Measurements from ENCODE around the gene PHF13. TPM values are rescaled to one million over a fixed set of nuclear protein-coding genes. Genes with fewer than 3 reads are reported as not detected.
A peak's percentile ranks its signal among the peaks of the same experiment; 100 is the strongest.

The PHF13 gene
- 36.6 and 44.5 TPM in 2 replicates for total RNA-seq (2014; rRNA removed; shearing (Covaris generic))

DNA sequence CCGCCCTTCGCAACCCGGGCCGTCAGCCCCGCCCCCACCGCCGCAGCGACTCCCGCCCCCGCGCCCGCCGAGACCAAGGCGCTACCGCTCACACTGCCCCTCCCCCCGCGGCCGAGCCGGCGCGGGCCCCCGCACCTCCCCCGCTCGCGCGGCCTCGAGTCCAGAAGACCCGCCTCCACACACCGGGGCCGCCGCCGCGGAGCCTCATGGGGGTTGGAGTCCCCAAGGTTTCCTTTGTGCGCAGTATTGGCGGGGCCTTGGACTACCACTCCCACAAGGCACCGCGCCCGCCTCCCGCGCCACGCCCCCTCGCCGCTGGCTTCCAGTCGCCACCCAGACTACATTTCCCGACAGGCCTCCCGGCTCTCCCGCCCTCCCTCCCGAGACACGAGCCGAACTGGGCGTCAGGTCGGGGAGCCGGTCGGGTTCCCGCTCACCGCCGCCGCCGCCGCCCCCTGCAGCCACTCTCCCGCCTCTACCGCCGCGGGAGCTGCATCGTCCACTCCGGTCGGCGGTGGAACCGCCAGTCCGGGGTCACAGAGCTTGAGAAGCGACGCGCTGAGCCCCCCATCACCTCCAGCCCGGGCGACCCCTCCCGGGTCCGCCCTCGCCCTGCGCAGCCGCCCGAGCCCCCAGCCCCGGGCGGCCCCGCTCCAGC is at the start of gene PHF13:
PHF13 (plus strand) TSS at position 371 of the 658 bp plus-strand sequence. CDS start 336 bp downstream, outside the sequence.
- Histone ChIP-seq H3K27me3 (ENCODE audit: control insufficient read depth, insufficient read depth, low read length) (peaks cover 4% of the 10 kb centered on the region; the same call in 1 of the 2 replicates), H3K36me3 (replicated peaks; ENCODE audit: control insufficient read depth, insufficient read depth, low read length) (peaks cover 4% of the 10 kb centered on the region; the same call in 1 of the 2 replicates), H3K4me3 (ENCODE audit: insufficient read depth, low read depth, low read length) (peak within 1 kb of the TSS; percentile 97)
- peak; percentile 100 for DNase-seq

DNA sequence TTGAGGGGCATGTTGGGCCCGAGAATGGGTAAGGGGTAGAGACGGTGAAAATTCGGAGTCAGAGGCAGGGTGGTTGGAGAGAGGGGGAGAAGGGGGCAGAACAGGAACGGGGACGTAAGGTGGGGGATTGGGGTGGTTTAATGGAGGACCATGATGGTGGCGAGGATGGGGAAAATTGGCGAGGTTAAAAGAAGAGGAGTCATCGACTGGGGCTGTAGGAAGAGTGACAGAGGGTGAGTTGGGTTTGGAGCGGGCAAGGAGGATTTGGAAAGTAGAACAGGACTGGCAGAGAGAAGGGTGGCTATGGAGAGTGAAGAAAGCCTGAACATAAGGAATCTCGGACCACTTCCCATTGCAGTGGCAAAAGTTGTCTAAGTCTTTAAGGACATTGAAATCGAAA is 44.5 kb upstream of the PHF13 start:
- peaks cover 9% of the 10 kb centered on the region; the same call in 1 of the 2 replicates for H3K27me3 ChIP-seq (ENCODE audit: control insufficient read depth, insufficient read depth, low read length)
- no peak for DNase-seq
- H3K4me3 ChIP-seq (ENCODE audit: insufficient read depth, low read depth, low read length): no peak overlapping the region
- H3K36me3 ChIP-seq (replicated peaks; ENCODE audit: control insufficient read depth, insufficient read depth, low read length): no peaks in the 10 kb centered on the region

DNA sequence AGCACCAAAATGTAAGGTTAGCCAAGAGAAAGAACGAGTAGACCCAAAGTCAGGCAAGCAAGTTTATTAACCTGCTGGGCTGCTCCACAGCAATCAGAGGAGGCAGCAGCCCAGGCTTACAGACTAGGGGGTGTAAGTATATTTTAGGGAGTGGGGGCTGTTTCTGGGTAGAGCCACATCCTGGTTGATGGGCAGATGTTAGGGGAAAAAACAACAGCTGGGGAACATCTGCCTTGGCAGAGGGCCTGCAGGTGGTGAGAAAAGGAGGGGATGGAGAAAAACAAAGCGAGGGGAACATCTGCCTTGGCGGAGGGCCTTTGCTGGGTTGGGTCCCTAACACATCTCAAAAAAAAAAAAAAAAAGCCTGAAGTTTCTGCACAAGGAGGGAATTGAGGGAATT is 43.4 kb upstream of the PHF13 start:
- Histone ChIP-seq H3K36me3 (replicated peaks; ENCODE audit: control insufficient read depth, insufficient read depth, low read length) (no peaks in the 10 kb centered on the region), H3K4me3 (ENCODE audit: insufficient read depth, low read depth, low read length) (no peak overlapping the region), H3K27me3 (ENCODE audit: control insufficient read depth, insufficient read depth, low read length) (peaks cover 8% of the 10 kb centered on the region; the same call in 1 of the 2 replicates)
- DNase-seq: no peak

DNA sequence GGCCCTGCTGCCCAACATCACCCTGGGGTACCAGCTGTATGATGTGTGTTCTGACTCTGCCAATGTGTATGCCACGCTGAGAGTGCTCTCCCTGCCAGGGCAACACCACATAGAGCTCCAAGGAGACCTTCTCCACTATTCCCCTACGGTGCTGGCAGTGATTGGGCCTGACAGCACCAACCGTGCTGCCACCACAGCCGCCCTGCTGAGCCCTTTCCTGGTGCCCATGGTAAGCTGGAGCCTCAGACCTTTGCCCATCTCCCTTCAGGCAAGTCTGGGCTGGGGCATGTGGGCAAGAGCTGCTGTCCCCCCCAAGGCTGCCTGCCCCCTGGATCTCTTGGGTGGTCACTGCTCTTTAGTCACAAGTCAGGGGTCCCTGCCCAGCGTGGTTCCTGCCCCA is 42.5 kb upstream of the PHF13 start:
- no peak for DNase-seq
- no peak overlapping the region for H3K4me3 ChIP-seq (ENCODE audit: insufficient read depth, low read depth, low read length)
- H3K36me3 ChIP-seq (replicated peaks; ENCODE audit: control insufficient read depth, insufficient read depth, low read length): no peaks in the 10 kb centered on the region
- H3K27me3 ChIP-seq (ENCODE audit: control insufficient read depth, insufficient read depth, low read length): peaks cover 8% of the 10 kb centered on the region; the same call in 1 of the 2 replicates

DNA sequence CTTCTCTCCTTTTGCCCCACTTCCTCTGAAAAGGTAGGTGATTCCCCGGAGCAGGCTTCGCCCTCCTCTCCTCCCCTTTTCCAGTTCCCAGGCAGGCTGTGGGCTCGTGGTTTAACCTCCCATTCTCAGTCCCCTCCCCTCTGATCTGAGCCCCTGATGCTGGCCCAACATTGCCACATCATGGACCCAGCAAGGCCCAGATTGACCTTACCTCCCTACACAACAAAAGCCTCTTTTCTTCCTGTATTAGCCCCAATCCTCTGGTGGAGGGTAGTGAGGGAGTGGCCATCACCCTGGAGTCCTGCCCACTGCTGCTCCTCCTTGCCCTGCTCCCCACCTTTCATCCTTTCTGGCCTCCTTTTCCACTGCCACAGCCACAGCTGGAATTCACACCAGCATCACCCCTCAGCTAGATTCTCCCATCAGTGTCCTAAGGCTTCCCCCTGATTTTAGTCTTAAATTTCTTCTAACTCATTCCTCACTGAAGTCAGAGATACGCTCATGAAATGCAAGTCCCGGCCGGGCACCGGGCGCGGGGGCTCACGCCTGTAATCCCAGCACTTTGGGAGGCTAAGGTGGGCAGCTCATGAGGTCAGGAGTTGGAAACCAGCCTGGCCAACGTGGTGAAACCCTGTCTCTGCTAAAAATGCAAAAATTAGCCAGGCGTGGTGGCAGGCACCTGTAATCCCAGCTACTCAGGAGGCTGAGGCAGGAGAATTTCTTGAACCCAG is 40.7 kb upstream of the PHF13 start:
- no peak overlapping the region for H3K4me3 ChIP-seq (ENCODE audit: insufficient read depth, low read depth, low read length)
- H3K36me3 ChIP-seq (replicated peaks; ENCODE audit: control insufficient read depth, insufficient read depth, low read length): no peaks in the 10 kb centered on the region
- H3K27me3 ChIP-seq (ENCODE audit: control insufficient read depth, insufficient read depth, low read length): peaks cover 8% of the 10 kb centered on the region; the same call in 1 of the 2 replicates
- peak; percentile 57 for DNase-seq

DNA sequence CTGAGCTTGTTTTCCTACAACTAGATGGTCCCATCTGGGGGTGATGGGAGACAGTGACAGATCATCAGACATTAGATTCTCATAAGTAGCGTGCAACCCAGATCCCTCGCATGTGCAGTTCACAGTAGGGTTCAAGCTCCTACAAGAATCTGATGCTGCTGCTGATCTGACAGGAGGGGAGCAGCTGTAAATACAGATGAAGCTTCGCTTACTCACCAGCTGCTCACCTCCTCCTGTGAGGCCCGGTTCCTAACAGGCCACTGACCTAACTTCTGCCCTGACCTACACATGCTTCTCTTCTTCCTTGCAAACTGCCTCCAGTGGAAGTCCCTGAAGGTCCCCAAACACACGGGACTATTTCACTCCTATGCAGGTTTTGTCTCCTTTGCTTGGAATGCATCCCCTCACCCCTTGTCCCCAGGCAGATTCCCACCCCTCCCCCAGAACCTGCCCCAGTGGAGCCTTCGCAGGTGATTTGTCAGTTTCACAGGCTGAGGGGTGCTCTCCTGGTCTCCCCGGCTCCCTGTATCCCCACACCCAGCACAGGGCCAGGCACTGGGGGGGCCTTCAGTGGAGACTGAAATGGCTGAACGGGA is 39.4 kb upstream of the PHF13 start:
- DNase-seq: peak; percentile 58
- Histone ChIP-seq H3K4me3 (ENCODE audit: insufficient read depth, low read depth, low read length) (no peak overlapping the region), H3K27me3 (ENCODE audit: control insufficient read depth, insufficient read depth, low read length) (peaks cover 8% of the 10 kb centered on the region; the same call in 1 of the 2 replicates), H3K36me3 (replicated peaks; ENCODE audit: control insufficient read depth, insufficient read depth, low read length) (no peaks in the 10 kb centered on the region)

DNA sequence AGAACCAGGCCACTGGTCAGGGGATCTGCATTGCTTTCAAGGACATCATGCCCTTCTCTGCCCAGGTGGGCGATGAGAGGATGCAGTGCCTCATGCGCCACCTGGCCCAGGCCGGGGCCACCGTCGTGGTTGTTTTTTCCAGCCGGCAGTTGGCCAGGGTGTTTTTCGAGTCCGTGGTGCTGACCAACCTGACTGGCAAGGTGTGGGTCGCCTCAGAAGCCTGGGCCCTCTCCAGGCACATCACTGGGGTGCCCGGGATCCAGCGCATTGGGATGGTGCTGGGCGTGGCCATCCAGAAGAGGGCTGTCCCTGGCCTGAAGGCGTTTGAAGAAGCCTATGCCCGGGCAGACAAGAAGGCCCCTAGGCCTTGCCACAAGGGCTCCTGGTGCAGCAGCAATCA is 38.7 kb upstream of the PHF13 start:
- Histone ChIP-seq H3K36me3 (replicated peaks; ENCODE audit: control insufficient read depth, insufficient read depth, low read length) (no peaks in the 10 kb centered on the region), H3K4me3 (ENCODE audit: insufficient read depth, low read depth, low read length) (no peak overlapping the region), H3K27me3 (ENCODE audit: control insufficient read depth, insufficient read depth, low read length) (peaks cover 6% of the 10 kb centered on the region; the same call in 1 of the 2 replicates)
- DNase-seq: peak; percentile 43

DNA sequence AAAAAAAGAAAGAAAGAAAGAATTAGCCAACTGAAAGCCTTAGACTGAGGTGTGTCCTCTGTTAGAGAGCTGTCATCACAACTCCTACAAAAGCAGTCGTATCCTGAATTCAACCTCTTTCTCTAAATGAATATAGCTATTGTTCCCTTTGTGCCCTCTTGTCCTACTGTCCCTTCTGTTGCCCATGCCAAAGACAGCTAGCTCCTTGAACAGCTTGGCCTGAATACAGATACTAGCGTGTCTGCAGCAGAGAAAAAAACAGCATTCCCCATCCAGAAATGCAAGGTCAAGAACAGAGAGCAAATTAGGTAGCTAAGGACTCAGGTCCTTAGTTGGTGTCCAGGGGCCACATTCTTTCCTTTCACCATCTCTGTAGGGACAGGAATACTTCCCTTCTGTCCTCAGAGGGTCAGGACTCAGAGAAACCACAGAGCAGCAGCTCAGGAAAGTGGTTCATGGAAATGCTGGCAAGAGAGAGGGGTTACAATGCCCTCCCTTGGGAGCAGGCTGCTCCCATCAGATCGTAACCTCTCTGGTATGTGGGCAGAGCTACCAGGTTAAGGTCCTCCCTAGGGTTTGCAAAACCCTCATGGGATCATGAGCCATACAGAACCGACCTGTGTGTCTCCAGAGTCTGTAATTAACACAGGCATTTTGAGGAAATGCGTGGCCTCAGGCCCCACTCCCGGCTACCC is 35.6 kb upstream of the PHF13 start:
- Histone ChIP-seq H3K4me3 (ENCODE audit: insufficient read depth, low read depth, low read length) (no peak overlapping the region), H3K36me3 (replicated peaks; ENCODE audit: control insufficient read depth, insufficient read depth, low read length) (no peaks in the 10 kb centered on the region; the same call in none of the 2 replicates), H3K27me3 (ENCODE audit: control insufficient read depth, insufficient read depth, low read length) (no peaks in the 10 kb centered on the region)
- peak; percentile 41 for DNase-seq

DNA sequence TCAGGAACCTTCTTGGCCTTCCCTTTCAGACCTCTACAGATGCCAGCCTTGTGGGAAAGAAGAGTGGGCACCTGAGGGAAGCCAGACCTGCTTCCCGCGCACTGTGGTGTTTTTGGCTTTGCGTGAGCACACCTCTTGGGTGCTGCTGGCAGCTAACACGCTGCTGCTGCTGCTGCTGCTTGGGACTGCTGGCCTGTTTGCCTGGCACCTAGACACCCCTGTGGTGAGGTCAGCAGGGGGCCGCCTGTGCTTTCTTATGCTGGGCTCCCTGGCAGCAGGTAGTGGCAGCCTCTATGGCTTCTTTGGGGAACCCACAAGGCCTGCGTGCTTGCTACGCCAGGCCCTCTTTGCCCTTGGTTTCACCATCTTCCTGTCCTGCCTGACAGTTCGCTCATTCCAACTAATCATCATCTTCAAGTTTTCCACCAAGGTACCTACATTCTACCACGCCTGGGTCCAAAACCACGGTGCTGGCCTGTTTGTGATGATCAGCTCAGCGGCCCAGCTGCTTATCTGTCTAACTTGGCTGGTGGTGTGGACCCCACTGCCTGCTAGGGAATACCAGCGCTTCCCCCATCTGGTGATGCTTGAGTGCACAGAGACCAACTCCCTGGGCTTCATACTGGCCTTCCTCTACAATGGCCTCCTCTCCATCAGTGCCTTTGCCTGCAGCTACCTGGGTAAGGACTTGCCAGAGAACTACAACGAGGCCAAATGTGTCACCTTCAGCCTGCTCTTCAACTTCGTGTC is 34.7 kb upstream of the PHF13 start:
- peak; percentile 60 for DNase-seq
- no peak overlapping the region for H3K4me3 ChIP-seq (ENCODE audit: insufficient read depth, low read depth, low read length)
- no peaks in the 10 kb centered on the region; the same call in none of the 2 replicates for H3K36me3 ChIP-seq (replicated peaks; ENCODE audit: control insufficient read depth, insufficient read depth, low read length)
- no peaks in the 10 kb centered on the region for H3K27me3 ChIP-seq (ENCODE audit: control insufficient read depth, insufficient read depth, low read length)

DNA sequence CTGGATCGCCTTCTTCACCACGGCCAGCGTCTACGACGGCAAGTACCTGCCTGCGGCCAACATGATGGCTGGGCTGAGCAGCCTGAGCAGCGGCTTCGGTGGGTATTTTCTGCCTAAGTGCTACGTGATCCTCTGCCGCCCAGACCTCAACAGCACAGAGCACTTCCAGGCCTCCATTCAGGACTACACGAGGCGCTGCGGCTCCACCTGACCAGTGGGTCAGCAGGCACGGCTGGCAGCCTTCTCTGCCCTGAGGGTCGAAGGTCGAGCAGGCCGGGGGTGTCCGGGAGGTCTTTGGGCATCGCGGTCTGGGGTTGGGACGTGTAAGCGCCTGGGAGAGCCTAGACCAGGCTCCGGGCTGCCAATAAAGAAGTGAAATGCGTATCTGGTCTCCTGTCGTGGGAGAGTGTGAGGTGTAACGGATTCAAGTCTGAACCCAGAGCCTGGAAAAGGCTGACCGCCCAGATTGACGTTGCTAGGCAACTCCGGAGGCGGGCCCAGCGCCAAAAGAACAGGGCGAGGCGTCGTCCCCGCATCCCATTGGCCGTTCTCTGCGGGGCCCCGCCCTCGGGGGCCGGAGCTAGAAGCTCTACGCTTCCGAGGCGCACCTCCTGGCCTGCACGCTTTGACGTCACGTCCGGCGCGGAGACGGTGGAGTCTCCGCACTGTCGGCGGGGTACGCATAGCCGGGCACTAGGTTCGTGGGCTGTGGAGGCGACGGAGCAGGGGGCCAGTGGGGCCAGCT is 34.0 kb upstream of the PHF13 start, which contains the start of gene ZBTB48:
ZBTB48 (plus strand) TSS at position 621 of the 745 bp plus-strand sequence. CDS start 616 bp downstream, outside the sequence.
- DNase-seq: peak; percentile 100
- Histone ChIP-seq H3K27me3 (ENCODE audit: control insufficient read depth, insufficient read depth, low read length) (no peaks in the 10 kb centered on the region), H3K4me3 (ENCODE audit: insufficient read depth, low read depth, low read length) (peak within 1 kb of the TSS; percentile 97), H3K36me3 (replicated peaks; ENCODE audit: control insufficient read depth, insufficient read depth, low read length) (no peaks in the 10 kb centered on the region; the same call in none of the 2 replicates)

DNA sequence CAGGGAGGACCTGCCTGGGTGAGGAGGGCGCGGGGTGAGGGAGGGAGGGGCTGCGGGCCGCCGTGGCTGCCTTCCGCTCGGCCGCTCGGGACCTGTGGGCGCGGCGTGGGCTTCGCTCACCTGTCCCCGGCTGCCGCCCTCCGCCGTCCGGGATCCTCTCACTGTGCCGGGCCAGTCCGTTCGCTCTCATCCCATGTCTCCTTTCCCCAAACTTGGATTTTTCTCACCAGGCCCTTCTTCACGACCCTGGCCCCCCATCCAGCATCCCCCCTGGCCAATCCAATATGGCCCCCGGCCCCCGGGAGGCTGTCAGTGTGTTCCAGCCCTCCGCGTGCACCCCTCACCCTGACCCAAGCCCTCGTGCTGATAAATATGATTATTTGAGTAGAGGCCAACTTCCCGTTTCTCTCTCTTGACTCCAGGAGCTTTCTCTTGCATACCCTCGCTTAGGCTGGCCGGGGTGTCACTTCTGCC is 33.4 kb upstream of the PHF13 start:
- Histone ChIP-seq H3K4me3 (ENCODE audit: insufficient read depth, low read depth, low read length) (peak overlapping the region; percentile 97), H3K27me3 (ENCODE audit: control insufficient read depth, insufficient read depth, low read length) (no peaks in the 10 kb centered on the region), H3K36me3 (replicated peaks; ENCODE audit: control insufficient read depth, insufficient read depth, low read length) (no peaks in the 10 kb centered on the region; the same call in none of the 2 replicates)
- DNase-seq: no peak

DNA sequence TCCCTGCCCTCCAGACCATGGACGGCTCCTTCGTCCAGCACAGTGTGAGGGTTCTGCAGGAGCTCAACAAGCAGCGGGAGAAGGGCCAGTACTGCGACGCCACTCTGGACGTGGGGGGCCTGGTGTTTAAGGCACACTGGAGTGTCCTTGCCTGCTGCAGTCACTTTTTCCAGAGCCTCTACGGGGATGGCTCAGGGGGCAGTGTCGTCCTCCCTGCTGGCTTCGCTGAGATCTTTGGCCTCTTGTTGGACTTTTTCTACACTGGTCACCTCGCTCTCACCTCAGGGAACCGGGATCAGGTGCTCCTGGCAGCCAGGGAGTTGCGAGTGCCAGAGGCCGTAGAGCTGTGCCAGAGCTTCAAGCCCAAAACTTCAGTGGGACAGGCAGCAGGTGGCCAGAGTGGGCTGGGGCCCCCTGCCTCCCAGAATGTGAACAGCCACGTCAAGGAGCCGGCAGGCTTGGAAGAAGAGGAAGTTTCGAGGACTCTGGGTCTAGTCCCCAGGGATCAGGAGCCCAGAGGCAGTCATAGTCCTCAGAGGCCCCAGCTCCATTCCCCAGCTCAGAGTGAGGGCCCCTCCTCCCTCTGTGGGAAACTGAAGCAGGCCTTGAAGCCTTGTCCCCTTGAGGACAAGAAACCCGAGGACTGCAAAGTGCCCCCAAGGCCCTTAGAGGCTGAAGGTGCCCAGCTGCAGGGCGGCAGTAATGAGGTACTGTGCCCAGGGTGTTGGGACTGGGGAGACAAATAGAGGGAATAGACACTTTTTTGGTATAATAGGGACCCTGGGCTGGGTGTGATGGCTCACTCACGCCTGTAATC is 32.7 kb upstream of the PHF13 start:
- H3K4me3 ChIP-seq (ENCODE audit: insufficient read depth, low read depth, low read length): peak overlapping the region; percentile 97
- peak; percentile 71 for DNase-seq
- no peaks in the 10 kb centered on the region; the same call in none of the 2 replicates for H3K36me3 ChIP-seq (replicated peaks; ENCODE audit: control insufficient read depth, insufficient read depth, low read length)
- no peaks in the 10 kb centered on the region for H3K27me3 ChIP-seq (ENCODE audit: control insufficient read depth, insufficient read depth, low read length)
